IPS-NIHi11 (cell line): ENCODE results near the gene RFX3.
A peak's percentile ranks its signal among the peaks of the same experiment; 100 is the strongest.

Experiments used
- DNase-seq: peaks from one replicate; pipeline ENCODE4 v3.0.0; 2012; ENCODE audit warnings: mixed read lengths, low spot score

RFX3 gene

DNA sequence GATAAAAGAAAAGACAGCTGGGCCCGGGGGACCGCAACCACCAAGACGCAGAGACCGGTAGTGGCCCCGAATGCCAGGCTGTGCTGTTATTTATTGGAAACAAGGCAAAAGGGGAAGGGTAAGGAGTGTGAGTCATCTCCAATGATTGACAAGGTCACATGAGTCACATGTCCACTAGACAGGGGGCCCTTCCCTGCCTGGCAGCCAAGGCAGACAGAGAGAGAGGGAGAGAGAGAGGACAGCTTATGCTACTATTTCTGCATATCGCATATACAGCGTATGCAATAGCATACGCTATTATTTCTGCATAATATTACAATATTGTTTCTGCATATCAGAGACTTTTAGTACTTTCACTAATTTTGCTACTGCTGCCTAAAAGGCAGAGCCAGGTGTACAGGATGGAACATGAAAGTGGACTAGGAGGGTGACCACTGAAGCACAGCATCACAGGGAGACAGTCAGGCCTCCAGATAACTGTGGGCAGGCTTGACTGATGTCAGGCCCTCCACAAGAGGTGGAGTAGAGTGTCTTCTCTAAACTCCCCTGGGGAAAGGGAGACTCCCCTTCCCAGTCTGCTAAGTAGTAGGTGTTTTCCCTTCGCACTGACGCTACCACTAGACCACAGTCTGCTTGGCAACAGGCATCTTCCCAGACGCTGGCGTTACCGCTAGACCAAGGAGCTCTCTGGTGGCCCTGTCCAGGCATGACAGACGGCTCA lies 50.3 kb downstream of the RFX3 start:
- DNase-seq: no peak

GRCh38 chr9:3474821-3475220 lies 51.0 kb downstream of the RFX3 start:
- DNase-seq: no peak

DNA sequence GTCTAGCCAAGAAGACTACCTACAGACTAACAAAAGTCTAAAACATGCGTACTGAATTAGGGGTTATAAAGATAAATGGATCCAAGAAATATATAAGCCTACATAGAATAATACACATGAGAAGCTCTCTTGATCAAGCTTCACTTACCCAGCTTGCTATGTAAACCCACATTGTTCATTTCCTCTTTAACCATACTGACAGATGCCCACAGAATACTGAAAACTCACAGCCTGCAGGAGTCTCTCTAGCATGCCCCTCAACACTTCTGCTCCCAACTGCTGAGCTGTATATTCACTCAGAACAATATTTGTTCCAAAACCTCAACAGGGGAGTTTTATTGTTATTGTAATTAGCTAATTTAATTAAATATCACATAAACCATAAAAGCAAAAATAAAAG lies 52.4 kb downstream of the RFX3 start:
- DNase-seq: no peak

DNA sequence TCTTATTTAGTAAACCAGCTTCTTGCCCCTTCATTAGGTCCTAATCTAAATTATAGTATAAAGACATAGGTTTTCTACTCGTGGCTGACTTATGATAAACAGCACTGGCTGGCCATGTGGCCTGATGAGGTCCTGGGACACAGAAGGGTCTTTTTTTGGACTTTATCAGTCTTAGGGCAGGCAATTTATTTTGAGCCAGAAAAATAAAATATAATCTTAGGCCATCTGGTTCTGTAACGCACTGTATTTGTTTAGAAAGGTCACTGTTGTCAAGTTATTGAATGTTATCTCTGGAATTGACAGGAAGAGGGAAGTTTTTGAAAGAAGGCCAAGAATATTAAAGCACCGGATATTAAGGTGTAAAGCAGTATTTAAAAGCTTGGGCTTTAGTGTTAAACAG lies 53.9 kb downstream of the RFX3 start:
- no peak for DNase-seq

- DNase-seq: no peak
Observed at GRCh38 chr9:3468421-3469205, 57.2 kb downstream of the RFX3 start.

GRCh38 chr9:3467593-3468219 lies 58.1 kb downstream of the RFX3 start:
- peak; percentile 71 for DNase-seq

DNA sequence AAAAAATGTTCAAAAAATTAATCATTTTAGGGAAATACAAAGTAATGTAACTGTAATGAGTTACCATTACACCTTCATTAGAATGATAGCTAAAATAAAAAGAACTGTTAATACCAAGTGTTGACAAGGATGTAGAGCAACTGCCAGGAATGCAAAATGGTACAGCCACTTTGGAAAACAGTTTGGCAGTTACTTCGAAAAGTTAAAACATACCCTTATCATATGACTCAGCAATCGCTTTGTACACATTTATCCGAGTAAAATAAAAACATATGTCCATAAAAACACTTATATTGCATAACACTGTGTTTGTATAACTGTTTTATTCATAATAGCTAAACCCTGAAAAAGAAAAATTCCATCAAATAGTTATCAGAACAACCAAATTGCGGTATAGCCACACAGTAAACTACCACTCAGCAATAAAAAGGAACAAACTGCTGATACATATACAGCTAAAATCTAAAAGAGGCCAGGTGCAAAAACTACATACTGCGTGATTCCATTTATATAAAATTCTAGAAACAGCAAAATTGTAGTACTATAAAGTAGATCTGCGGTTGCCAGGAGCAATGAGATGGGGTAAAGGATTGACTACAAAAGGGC lies 61.7 kb downstream of the RFX3 start:
- no peak for DNase-seq

DNA sequence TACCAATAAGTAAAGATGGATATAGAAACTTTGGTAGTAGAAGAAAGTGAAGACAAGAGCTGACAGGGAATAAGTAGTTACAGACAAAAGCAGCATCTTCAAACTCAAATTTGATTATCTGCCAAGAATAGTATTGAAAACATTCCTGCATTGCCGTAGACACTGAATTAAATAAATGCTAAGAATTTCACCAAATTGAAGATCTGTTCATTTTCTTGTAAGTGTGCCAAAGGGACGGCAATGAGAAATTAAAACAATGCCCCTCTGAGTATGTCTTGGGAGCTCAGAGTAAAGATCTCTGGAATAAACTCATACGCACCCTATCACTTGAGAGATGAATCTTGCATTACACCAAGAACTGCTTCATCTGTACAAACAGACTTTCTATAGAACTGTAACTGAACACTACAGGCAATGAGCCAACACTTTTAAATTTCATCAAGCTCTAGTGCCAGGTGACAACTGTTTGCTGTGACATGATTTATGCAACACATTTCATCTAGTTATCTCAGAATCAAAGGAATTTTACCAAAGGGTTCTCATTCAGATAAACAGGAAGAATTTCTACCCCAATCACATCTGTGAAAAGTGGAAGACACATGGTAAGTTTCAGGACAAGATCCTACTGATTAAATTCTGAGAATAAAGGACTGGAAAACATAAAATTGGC lies 66.9 kb downstream of the RFX3 start:
- DNase-seq: no peak

GRCh38 chr9:3457175-3457574 lies 68.6 kb downstream of the RFX3 start:
- no peak for DNase-seq

GRCh38 chr9:3455717-3456116 lies 70.1 kb downstream of the RFX3 start:
- DNase-seq: no peak

GRCh38 chr9:3455094-3455493 lies 70.7 kb downstream of the RFX3 start:
- no peak for DNase-seq

- DNase-seq: no peak
Observed at GRCh38 chr9:3451956-3452355, 73.8 kb downstream of the RFX3 start.

DNA sequence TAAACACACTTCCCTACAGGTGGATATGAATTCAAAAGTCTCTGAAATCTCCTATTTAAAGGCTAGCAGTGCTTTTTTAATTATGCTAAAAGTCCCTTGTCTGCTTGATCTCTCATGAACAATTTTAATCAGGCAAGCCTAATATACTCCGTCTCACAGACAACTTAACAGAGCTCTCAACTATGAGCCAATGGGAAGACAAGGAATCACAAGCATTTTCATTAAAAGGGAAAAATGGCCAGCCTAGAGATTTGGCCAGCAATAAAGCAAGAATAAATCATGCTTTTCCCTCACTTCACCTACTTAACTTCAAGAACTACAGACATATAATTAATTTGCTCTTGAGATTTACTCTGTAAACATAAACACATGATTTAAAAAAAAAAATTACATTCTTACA lies 78.0 kb downstream of the RFX3 start:
- no peak for DNase-seq

GRCh38 chr9:3447143-3447542 lies 78.7 kb downstream of the RFX3 start:
- no peak for DNase-seq

- no peak for DNase-seq
Observed at GRCh38 chr9:3446313-3446712, 79.5 kb downstream of the RFX3 start.

GRCh38 chr9:3444016-3444415 lies 81.8 kb downstream of the RFX3 start:
- DNase-seq: no peak

- DNase-seq: peak; percentile 56
Observed at GRCh38 chr9:3441197-3441816, 84.5 kb downstream of the RFX3 start.

GRCh38 chr9:3436629-3437420 lies 89.0 kb downstream of the RFX3 start:
- DNase-seq: no peak

DNA sequence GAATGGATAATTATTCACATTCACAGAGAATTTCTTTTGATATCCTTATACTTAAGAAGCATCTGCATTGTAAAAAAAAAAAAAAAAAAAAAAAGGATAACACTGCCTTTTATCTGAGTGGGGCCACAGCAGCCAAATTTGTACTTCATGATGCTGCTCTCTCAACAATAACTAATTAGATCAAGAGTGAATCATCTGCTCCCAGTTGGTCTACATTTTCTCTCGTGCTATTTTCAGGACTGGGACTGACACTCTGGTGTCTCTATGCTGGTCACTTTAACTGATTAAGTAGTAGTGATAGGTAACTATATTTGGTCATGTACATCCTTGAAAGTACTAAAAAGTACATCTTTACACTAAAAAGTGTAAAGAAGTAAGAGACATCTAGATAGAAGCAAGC lies 90.1 kb downstream of the RFX3 start:
- no peak for DNase-seq

DNA sequence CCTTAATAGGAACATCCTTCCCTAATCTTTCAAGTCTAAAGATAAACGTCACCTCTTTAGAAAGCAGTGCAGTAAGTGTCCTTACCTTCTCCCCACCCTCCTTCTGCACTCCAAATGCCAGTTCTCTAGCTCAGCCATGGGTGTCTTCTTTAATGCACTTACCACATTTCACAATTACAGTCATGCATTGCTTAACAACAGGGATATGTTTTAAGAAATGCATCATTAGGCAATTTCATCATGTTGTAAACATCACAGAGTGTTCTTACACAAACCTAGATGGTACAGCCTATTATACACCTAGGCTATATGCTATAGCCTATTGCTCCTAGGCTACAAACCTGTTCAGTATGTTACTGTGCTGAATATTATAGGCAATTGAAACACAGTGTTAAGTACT lies 91.2 kb downstream of the RFX3 start:
- DNase-seq: no peak

DNA sequence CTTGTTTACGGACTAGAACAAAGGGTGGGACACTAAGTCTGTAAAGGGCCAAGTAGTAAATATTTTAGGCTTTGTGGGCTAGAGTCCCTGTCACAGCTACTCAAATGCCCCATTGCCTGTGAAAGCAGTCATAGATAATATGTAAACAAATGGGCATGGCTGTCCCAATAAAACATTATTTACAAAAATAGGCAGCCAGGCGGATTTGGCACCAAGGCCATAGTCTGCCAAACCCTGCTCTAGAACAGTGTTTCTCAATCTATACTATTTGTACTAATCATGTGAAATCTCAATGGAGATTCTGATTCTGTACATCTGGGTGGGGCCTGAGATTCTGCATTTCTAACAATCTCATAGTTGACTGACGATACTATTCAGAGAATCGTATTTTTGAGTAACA lies 92.0 kb downstream of the RFX3 start:
- DNase-seq: no peak
